Measurements from ENCODE around the gene NRM.

The NRM gene

GRCh38 chr6:30688569-30688968, 2.2 kb downstream of the NRM start:
- DNase-seq (ENCODE audit: low spot score), result no peak

- DNase-seq (ENCODE audit: low spot score), result peak; percentile 41
Measured at GRCh38 chr6:30687659-30688431, 2.9 kb downstream of the NRM start.

GRCh38 chr6:30686908-30687658, 3.7 kb downstream of the NRM start:
- peak; percentile 92 for DNase-seq (ENCODE audit: low spot score)

GRCh38 chr6:30686009-30686907, 4.5 kb downstream of the NRM start, which contains the start of gene PPP1R18:
Gene PPP1R18 (minus strand): TSS chr6:30686645. CDS start chr6:30686018, 627 bp downstream.
- peak; percentile 75 for DNase-seq (ENCODE audit: low spot score)

GRCh38 chr6:30685157-30686008, 5.4 kb downstream of the NRM start:
- peak; percentile 18 for DNase-seq (ENCODE audit: low spot score)

GRCh38 chr6:30684386-30685156, 6.2 kb downstream of the NRM start:
- peak; percentile 2 for DNase-seq (ENCODE audit: low spot score)

- DNase-seq (ENCODE audit: low spot score), result no peak
Measured at GRCh38 chr6:30683980-30684338, 6.8 kb downstream of the NRM start.

- no peak for DNase-seq (ENCODE audit: low spot score)
Measured at GRCh38 chr6:30683183-30683979, 7.4 kb downstream of the NRM start.

- peak; percentile 90 for DNase-seq (ENCODE audit: low spot score)
Measured at GRCh38 chr6:30682143-30683117, 8.4 kb downstream of the NRM start.

GRCh38 chr6:30681766-30682142, 9.0 kb downstream of the NRM start:
- no peak for DNase-seq (ENCODE audit: low spot score)

GRCh38 chr6:30679765-30680535, 10.8 kb downstream of the NRM start:
- no peak for DNase-seq (ENCODE audit: low spot score)

GRCh38 chr6:30678964-30679726, 11.6 kb downstream of the NRM start:
- peak; percentile 77 for DNase-seq (ENCODE audit: low spot score)

GRCh38 chr6:30676660-30677285, 14.0 kb downstream of the NRM start:
- DNase-seq (ENCODE audit: low spot score), result no peak

- peak; percentile 94 for DNase-seq (ENCODE audit: low spot score)
Measured at GRCh38 chr6:30672445-30673253, 18.1 kb downstream of the NRM start, which contains the start of gene DHX16. Gene DHX16 (minus strand): TSS chr6:30673006. CDS start chr6:30672841, 165 bp downstream.

GRCh38 chr6:30670760-30671527, 19.8 kb downstream of the NRM start:
- no peak for DNase-seq (ENCODE audit: low spot score)
